Measurements from ENCODE around the gene NTRK3.

The NTRK3 gene

GRCh38 chr15:87973501-87974215 lies 282.9 kb downstream of the NTRK3 start:
- ATAC-seq: no peak

GRCh38 chr15:87971076-87971475 lies 285.5 kb downstream of the NTRK3 start:
- ATAC-seq: no peak

GRCh38 chr15:87967951-87968350 lies 288.6 kb downstream of the NTRK3 start:
- no peak for ATAC-seq

GRCh38 chr15:87965304-87965703 lies 291.2 kb downstream of the NTRK3 start:
- ATAC-seq: no peak

GRCh38 chr15:87962428-87962827 lies 294.1 kb downstream of the NTRK3 start:
- no peak for ATAC-seq

GRCh38 chr15:87961851-87962420 lies 294.6 kb downstream of the NTRK3 start:
- no peak for ATAC-seq

DNA sequence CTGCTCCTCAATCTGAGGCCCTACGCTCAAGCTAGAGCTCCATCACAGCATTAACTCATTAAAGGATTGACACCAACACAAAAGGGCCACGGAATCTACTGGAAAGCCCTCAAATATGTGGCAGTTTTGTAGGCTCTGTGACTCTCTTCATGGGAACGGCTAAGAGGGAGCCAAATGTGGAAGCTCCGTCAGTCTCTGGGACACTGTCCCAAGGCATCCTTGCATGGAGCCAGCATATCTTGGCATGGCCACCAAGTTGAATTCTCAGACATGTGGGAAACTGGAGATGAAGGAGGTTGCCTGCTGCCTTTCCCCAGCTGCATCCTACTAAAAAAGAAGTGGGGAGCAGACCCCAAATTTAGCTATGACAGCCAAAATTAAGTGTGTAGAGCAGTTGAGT lies 296.9 kb downstream of the NTRK3 start:
- ATAC-seq: no peak

DNA sequence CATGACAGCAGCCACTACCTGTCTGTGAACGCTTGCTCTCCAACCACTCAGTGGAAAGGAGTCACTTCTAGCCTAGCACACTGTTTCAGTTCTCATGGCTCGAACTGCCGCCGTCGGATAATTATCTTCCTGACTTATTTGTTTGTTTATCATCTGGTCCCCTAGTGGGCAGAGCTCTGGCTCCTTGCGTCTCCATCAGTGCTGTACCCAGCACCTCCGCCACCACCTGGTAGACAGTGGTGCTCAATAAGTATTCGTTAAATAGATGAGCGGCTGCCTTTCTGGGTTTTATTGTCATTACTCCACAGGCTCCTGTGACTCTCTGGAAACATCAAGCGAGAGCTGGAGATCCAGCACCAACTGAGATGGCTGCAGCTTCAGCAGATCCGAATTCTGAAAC lies 297.5 kb downstream of the NTRK3 start:
- no peak for ATAC-seq

GRCh38 chr15:87955284-87955909 lies 301.1 kb downstream of the NTRK3 start:
- no peak for ATAC-seq

DNA sequence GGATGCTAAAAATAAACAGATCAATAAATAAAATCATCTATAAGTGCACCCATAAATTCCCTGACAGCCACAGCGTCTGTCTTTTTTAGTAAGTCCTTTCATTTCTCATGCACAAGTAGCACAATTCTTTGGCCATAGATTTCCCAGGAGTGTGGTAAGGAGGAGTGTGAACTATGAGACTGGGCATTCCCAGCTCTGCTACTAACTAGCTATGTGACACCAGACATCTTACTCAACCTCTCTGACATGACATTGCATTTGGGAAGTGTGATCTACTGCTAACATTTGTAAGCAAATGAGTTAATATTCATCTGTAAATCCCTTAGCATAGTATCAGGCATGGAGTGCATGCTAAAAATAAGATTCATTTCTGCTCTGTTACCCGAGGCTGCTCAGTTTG lies 301.7 kb downstream of the NTRK3 start:
- ATAC-seq: no peak

- no peak for ATAC-seq
Observed at GRCh38 chr15:87952736-87953287, 303.7 kb downstream of the NTRK3 start.

DNA sequence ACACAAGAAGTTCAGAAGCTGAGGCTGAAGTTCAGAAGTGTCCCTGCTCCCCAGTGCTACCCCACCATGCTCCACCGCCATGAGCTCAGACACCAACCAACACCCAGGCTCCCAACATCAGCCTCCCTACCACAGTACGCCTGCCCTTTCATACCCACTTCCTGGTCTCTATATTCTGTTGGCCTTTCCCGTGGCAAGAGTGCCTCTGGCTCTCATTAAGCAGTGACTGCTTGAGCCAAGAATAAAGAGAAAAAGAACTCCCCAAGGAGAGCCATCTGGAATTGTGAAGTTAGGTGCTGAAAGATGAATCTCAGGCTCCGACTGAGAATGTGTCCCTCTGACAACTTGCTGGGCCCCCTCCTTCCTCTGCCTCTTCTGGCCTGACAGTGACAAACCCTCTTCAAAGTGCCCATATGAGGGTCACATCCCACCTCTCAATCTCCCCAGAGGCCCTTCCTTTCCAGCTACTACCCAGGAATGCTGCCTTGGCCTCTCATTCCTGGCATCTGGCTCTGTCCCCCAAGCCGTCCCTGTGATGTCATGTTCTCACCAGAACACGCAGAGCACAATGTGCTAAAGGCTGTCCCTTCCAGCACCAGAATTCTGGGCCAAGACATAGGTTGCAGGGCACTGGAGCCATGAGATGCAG lies 306.8 kb downstream of the NTRK3 start:
- ATAC-seq: no peak

- ATAC-seq: no peak
Observed at GRCh38 chr15:87949151-87949574, 307.4 kb downstream of the NTRK3 start.

DNA sequence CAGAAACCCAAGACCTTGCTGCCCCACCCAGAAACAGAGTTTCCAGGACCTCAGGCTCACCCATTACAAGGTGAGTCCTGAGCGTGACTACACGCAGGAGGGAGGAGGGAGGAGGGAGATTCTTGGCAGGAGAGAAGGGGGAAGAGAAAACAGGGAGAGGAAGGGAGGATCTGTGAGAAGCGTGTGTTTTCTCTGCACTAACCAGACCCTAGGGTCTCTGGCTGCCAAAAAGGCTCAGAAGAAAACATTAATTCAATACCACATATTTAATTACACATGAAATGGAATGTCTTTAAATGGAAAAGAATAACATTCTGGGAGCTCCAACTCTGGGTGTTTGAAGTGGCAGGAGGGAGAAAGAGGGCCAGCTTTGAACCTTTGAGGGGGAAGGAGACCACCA lies 309.0 kb downstream of the NTRK3 start:
- no peak for ATAC-seq

GRCh38 chr15:87945246-87945645 lies 311.3 kb downstream of the NTRK3 start:
- ATAC-seq: no peak

DNA sequence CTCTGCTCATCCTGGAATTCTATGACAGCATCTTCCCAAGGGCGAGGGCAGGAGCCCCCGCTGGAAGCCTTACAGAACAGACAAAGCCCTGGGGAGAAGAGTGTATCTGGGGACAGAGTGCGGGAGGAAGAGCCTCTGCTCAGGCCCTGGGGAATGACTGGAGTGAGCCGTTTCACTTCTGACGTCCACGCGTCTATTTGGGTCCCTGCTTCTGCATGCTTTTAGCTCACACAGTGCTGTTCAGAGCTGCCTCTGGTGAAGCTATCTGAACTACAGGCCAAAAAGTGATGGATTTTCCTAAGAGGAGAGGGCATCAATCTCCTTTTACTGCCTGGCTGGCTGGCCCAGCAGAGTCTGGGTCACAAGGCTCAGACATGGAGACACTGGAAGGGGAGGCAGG lies 311.8 kb downstream of the NTRK3 start:
- no peak for ATAC-seq

DNA sequence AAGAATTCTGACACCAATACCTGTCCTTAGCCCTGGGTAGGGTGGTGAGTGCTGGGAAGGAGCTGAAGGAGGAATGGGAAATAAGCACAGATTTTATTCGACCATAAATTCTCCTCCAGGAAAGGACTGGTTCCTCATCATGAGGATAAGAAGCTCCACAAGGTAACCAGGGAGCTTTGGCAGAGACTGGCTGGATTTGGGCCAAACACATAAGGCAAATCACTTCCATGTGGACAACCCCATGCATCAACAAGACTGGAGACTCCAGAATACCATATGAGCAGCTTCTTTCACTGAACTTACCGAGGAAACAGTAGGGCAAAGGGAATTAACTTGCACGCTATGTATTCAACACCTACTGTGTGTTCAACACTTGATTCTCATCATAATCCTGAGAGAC lies 312.5 kb downstream of the NTRK3 start:
- no peak for ATAC-seq

DNA sequence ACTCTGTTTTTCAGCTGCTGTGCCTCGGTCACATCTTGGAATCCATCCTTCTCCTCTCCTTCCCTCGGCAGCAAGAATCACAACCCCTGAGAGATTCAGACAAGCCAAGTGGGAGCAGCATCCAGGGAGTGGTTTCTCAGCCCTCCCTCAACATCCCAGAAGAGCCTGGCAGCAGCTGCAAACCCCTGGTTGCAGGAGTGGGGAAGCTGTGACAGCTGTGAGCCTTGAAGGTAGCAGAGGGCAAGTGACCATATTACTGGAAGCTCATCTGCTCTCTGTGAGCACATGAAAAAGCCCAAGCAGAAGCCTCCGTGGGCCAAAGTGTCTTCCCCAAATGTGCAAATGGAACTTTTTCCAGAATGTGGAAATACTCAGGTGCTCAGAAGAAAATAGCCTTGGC lies 312.9 kb downstream of the NTRK3 start:
- no peak for ATAC-seq

DNA sequence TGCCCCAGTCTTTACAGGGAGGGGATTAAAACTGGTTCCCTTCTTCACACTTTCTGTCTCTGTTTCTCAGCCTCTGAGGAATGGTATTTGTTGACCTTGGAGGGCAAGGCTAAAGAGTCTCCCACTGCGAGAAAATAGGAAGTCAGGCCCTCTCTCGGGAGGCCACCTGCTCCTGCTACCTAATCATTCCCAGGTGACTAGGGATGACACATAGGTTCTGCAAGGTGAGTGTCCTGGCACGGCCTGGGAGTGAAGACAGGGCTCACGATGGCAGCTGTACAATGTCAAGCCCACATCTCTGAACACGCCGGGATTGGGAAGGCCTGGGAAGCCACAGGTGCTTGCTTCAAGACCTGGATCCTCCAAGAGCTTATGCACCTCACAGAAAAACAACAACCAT lies 314.2 kb downstream of the NTRK3 start:
- ATAC-seq: no peak

DNA sequence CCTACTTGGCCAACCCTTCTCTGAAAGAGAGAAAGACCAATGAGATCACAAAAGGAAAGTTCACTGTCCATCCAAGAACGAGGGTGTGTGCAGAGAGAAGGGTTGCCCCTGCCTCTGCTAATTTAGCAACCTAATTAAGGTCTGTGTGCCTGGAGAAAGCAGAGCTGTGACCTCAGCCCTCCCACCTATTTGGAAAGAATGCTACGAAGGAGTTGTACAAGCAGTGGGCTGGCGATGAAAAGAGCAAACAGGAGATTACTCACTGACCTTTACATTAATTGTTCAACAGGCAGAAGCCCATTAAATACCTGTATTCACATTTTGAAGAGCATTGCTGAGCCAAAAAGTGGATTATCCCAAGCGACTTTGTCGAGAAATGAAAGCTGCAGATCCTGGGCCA lies 314.9 kb downstream of the NTRK3 start:
- no peak for ATAC-seq

GRCh38 chr15:87940768-87941167 lies 315.8 kb downstream of the NTRK3 start:
- no peak for ATAC-seq

DNA sequence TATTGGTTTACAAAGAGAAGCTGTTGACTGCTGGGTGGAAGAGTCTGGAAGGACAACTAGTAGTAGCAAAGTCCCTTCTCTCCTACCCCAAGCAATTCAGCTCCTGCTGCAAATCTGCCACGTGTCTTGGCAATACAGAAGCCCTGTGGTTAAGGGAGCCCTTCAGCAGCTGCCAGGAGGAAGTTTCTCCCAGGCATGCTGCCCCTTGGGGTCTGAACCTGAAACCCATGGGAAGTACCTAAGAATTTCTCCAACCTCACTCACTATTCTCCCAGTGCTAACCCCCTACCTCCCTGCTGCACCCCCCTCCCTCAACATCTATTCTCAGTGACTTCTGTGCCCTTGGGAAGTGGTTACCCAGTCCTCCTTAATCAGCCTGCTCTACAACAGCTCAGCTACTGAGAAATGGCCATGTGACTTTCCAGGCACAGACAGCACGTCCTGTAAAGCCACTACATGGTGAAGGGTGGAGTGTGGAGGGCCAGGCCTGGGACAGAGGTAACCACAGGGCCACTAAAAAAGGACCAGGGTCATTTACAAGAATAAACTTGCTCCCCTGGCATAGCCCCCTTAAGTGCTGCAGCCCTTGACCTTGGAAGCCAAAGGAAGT lies 316.6 kb downstream of the NTRK3 start:
- ATAC-seq: no peak

- no peak for ATAC-seq
Observed at GRCh38 chr15:87938031-87938430, 318.5 kb downstream of the NTRK3 start.

All from activated CD4-positive, CD25-positive, alpha-beta regulatory T cell treated with anti-CD3 and anti-CD28 coated beads, Interleukin-2, amount 50 U/mL, for 24 hours (primary cell).